SK-N-SH (cell line): ENCODE data around the gene DAB2IP.

Experiments
- CHD2 ChIP-seq: fragments of 150-350 bp; IDR thresholded peaks from 2 replicates; pipeline ENCODE4 v1.6.1; 2018; ENCODE audit warnings: low read length; ENCODE audit not compliant: partially characterized antibody
- FOSL2 ChIP-seq: IDR thresholded peaks from 2 replicates; pipeline ENCODE4 v1.4.0; 2012; ENCODE audit warnings: low read depth, mild to moderate bottlenecking, moderate library complexity, borderline replicate concordance
- JUND ChIP-seq: IDR thresholded peaks from 2 replicates; pipeline ENCODE4 v1.4.0; 2012
- MXI1 ChIP-seq: IDR thresholded peaks from 2 replicates; pipeline ENCODE4 v1.6.1; 2012; ENCODE audit warnings: mild to moderate bottlenecking, low read depth, low read length, improper control_type of control experiment
- NFIC ChIP-seq: IDR thresholded peaks from 2 replicates; pipeline ENCODE4 v1.4.0; 2012; ENCODE audit warnings: borderline replicate concordance
- POLR2AphosphoS5 ChIP-seq: IDR thresholded peaks from 2 replicates; pipeline ENCODE4 v1.6.1; 2012; ENCODE audit warnings: low read depth, low read length
- RCOR1 ChIP-seq: fragments of 150-350 bp; IDR thresholded peaks from 2 replicates; pipeline ENCODE4 v1.6.1; 2017; ENCODE audit warnings: antibody characterized with exemption, low read length
- SIN3A ChIP-seq: IDR thresholded peaks from 2 replicates; pipeline ENCODE4 v1.6.1; 2012; ENCODE audit warnings: low read depth, mild to moderate bottlenecking, low read length, moderate library complexity, borderline replicate concordance
- SMC3 ChIP-seq: IDR thresholded peaks from 2 replicates; pipeline ENCODE4 v1.6.1; 2012; ENCODE audit warnings: low read depth, low read length, improper control_type of control experiment
- TAF1 ChIP-seq: IDR thresholded peaks from 2 replicates; pipeline ENCODE4 v1.6.1; 2012; ENCODE audit warnings: low read depth, mild to moderate bottlenecking, low read length, moderate library complexity, borderline replicate concordance
- TEAD4 ChIP-seq: IDR thresholded peaks from 2 replicates; pipeline ENCODE4 v1.4.0; 2012; ENCODE audit warnings: mild to moderate bottlenecking, borderline replicate concordance; ENCODE audit not compliant: insufficient read depth
- YY1 ChIP-seq: IDR thresholded peaks from 2 replicates; pipeline ENCODE4 v1.4.0; 2012; ENCODE audit warnings: low read depth, mild to moderate bottlenecking
- ZBTB33 ChIP-seq: IDR thresholded peaks from 2 replicates; pipeline ENCODE4 v1.4.0; 2012; ENCODE audit warnings: low read depth, borderline replicate concordance
- TF ChIP-seq, protein P1 (sequence below): fragments of 200-600 bp; sonication (generic); IDR thresholded peaks from 2 replicates; pipeline ENCODE4 v1.6.1; 2017; ENCODE audit warnings: antibody characterized with exemption, mild to moderate bottlenecking, moderate library complexity

GRCh38 chr9:121833061-121833460 lies 181.6 kb downstream of the DAB2IP start:
- TF ChIP-seq, protein P1, sequence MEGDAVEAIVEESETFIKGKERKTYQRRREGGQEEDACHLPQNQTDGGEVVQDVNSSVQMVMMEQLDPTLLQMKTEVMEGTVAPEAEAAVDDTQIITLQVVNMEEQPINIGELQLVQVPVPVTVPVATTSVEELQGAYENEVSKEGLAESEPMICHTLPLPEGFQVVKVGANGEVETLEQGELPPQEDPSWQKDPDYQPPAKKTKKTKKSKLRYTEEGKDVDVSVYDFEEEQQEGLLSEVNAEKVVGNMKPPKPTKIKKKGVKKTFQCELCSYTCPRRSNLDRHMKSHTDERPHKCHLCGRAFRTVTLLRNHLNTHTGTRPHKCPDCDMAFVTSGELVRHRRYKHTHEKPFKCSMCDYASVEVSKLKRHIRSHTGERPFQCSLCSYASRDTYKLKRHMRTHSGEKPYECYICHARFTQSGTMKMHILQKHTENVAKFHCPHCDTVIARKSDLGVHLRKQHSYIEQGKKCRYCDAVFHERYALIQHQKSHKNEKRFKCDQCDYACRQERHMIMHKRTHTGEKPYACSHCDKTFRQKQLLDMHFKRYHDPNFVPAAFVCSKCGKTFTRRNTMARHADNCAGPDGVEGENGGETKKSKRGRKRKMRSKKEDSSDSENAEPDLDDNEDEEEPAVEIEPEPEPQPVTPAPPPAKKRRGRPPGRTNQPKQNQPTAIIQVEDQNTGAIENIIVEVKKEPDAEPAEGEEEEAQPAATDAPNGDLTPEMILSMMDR = no peak
- no peak for TF ChIP-seq ZBTB33
- no peak for TF ChIP-seq TEAD4
- TF ChIP-seq JUND = no peak
- TF ChIP-seq CHD2 = no peak
- TF ChIP-seq RCOR1 = no peak
- TF ChIP-seq POLR2AphosphoS5 = no peak
- no peak for TF ChIP-seq TAF1
- TF ChIP-seq MXI1 = no peak
- TF ChIP-seq NFIC = no peak
- TF ChIP-seq FOSL2 = no peak
- TF ChIP-seq SMC3 = no peak
- TF ChIP-seq YY1 = no peak
- TF ChIP-seq SIN3A = no peak
